Body of pancreas (tissue), 4 donors: ENCODE data around the gene DSE. TPM values are rescaled to one million over a fixed set of nuclear protein-coding genes. Genes with fewer than 3 reads are reported as not detected.

Source experiments
- ATAC-seq: fragments of 150-250 bp; one replicate; pipeline ENCODE4 v1.9.1; 2016
- DNase-seq, 4 donors: peaks; one replicate each; pipeline ENCODE4 v3.0.0-alpha.2; 2019
- H3K27ac ChIP-seq, 4 donors: fragments of 200-600 bp; sonication (generic); 1 replicate in 3 of 4; 2 replicates in 1 of 4; pipeline versions ENCODE4 v1.5.1 to v1.6.1; 2016 to 2019; ENCODE audit warnings: mild to moderate bottlenecking in 1 of 4, mixed read lengths in 1 of 4, moderate library complexity in 1 of 4
- H3K27me3 ChIP-seq, 2 donors: fragments of 200-600 bp; sonication (generic); one replicate each; pipeline ENCODE4 v1.6.0; 2016; ENCODE audit warnings: mild to moderate bottlenecking in 1 of 2
- H3K36me3 ChIP-seq, 2 donors: fragments of 200-600 bp; sonication (generic); replicated peaks in 1 of 2; 2 replicates each; pipeline ENCODE4 v1.5.1; 2016; ENCODE audit warnings: low read depth in 2 of 2; ENCODE audit not compliant: insufficient read depth in 1 of 2
- H3K4me1 ChIP-seq: fragments of 200-600 bp; sonication (generic); one replicate; pipeline ENCODE4 v1.6.0; 2016
- H3K4me3 ChIP-seq, 2 donors: fragments of 200-600 bp; sonication (generic); 1 replicate in 1 of 2; 2 replicates in 1 of 2; pipeline ENCODE4 v1.5.1; 2016 to 2019
- H3K9me3 ChIP-seq, 3 donors: fragments of 200-600 bp; sonication (generic); 1 replicate in 2 of 3; 2 replicates in 1 of 3; pipeline ENCODE4 v1.5.1; 2016
- POLR2A ChIP-seq, 3 donors: fragments of 450-650 bp; IDR thresholded peaks; one replicate each; pipeline ENCODE4 v1.6.1; 2016; ENCODE audit warnings: antibody characterized with exemption in 3 of 3, mild to moderate bottlenecking in 2 of 3
- WGBS, 2 donors: methylation state at CpG; one replicate each; pipeline ENCODE4 v1.1.5; 2017; 5-methylcytosine and 5-hydroxymethylcytosine counted together
- intact Hi-C: fragments of 100-400 bp; cut with DNase I; formaldehyde crosslinking; loops from one replicate; pipeline ENCODE4 v1.15.1; 2023
- total RNA-seq, 2 donors: library from RNA; depleted of rRNA; stranded (reverse); fragments of >200 nt; gene quantifications; one replicate each; pipeline ENCODE4 v1.1.0, GENCODE V29; 2016
- TF ChIP-seq, protein P1 (sequence below), 7 experiments: fragments of 450-650 bp in 4 of 7; fragments of 200-600 bp in 3 of 7; sonication (generic) in 3 of 7; IDR thresholded peaks; one replicate each; pipeline ENCODE4 v1.5.1; 2016 to 2019; ENCODE audit warnings: antibody characterized with exemption in 7 of 7

DSE gene
- total RNA-seq, 2 donors from 2014 or later: 8.6 to 14.0 TPM

DNA sequence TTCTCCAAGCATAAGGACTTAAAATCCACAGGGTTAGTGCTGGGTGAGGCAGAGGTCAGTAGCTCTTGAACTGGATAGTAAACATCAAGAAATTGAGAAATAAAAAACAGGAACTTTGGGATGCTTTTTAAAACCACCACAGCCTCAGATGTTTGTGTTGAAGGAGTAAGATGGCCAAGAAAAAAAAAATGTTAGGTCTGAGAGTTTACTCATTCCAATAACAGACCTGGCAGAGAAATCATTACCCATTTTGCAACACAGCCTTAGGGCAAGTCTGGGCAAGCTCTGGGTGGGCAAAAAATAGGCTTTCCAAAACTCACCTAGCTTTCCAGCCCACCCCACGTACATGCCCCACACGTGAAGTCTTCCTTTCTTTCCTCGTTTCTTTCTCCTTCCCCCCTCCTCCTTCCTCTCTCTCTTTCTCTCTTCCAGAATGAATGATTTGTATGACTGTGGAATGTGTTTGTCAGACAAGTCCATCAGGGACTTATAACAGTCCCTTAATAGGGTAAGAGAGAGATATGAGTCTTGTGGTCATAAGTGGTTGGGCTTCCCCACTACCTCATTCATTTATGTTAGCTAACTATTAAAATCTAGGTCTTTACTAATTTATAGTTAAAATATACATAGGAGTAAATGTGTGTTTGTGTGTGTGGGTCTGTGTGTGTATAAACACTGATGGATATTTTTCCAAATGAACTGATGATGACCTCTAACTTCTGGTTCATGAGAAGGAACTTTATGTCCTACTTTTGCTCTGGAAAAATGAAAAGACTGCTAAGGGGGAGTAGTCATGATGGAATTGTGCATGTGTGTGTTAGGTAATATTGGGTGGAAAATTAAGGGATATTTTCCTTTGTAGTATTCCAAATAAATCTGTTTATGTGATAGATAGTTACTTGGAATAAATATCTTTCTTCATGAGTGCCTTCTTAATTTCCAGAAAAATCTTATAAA is 18.0 kb upstream of the DSE start:
- H3K36me3 ChIP-seq: no peaks in the 10 kb centered on the region
- H3K4me1 ChIP-seq: no peaks in the 10 kb centered on the region
- intact Hi-C loops: no loop called here
- H3K9me3 ChIP-seq: no peaks in the 10 kb centered on the region
- no peaks in the 10 kb centered on the region for H3K27me3 ChIP-seq
- no peak for ATAC-seq
- no peak overlapping the region for H3K27ac ChIP-seq
- H3K4me3 ChIP-seq: no peak overlapping the region
- no peak for TF ChIP-seq POLR2A (IDR thresholded peaks at IDR 0.05)
- TF ChIP-seq, protein P1, sequence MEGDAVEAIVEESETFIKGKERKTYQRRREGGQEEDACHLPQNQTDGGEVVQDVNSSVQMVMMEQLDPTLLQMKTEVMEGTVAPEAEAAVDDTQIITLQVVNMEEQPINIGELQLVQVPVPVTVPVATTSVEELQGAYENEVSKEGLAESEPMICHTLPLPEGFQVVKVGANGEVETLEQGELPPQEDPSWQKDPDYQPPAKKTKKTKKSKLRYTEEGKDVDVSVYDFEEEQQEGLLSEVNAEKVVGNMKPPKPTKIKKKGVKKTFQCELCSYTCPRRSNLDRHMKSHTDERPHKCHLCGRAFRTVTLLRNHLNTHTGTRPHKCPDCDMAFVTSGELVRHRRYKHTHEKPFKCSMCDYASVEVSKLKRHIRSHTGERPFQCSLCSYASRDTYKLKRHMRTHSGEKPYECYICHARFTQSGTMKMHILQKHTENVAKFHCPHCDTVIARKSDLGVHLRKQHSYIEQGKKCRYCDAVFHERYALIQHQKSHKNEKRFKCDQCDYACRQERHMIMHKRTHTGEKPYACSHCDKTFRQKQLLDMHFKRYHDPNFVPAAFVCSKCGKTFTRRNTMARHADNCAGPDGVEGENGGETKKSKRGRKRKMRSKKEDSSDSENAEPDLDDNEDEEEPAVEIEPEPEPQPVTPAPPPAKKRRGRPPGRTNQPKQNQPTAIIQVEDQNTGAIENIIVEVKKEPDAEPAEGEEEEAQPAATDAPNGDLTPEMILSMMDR (IDR thresholded peaks at IDR 0.05): no peak
- 68 to 77% methylated on average over 3 of the region's 3 CpGs for WGBS, 2 donors
- peak in 1 of 4 donors; percentile 14 for DNase-seq

DNA sequence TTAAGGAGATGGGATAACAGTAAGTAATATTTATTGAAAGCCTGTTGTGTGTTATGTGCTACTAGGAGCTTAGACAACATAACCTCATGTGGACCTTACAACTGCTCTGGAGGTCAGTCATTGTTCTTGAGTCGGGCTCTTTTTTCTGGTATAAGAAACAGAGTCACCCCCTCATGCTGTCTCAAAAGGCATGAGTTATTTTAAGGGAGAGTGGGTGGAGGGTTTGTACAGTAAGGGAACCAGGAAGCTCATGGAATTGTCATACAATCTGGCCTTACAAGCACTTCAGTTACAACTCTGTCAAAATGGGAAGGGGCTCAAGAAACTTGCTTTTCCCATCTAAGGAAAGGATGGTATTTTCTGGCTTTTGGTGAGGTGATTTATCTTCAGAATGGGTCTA is 16.5 kb upstream of the DSE start:
- no peak for DNase-seq
- no peak overlapping the region for H3K4me3 ChIP-seq
- H3K4me1 ChIP-seq: no peaks in the 10 kb centered on the region
- ATAC-seq: no peak
- no peaks in the 10 kb centered on the region for H3K9me3 ChIP-seq
- H3K27ac ChIP-seq: no peak overlapping the region
- intact Hi-C loops: no loop called here
- no peak for TF ChIP-seq POLR2A (IDR thresholded peaks at IDR 0.05)
- TF ChIP-seq, protein P1 (IDR thresholded peaks at IDR 0.05): no peak
- H3K27me3 ChIP-seq: no peaks in the 10 kb centered on the region
- 89 to 96% methylated on average over 1 of the region's 1 CpG for WGBS, 2 donors
- H3K36me3 ChIP-seq: no peaks in the 10 kb centered on the region

DNA sequence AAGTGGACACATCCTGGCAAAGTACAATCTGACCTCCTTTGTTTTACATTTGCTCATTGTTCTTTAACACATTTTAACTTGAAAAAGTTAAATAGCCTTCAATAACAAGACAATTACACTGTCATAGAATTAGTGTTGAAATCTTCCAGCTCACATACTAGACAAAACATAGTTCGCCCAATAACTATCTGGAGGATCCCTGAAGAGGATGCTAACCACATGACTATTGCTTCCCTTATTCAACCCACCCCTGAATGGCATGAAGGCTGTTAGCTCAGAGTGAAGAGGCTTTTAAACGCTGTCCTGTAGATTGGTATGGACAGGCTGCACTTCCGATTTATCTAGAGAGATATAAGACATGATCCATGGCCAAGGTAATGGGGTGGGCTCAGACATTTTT is 15.0 kb upstream of the DSE start:
- Histone ChIP-seq H3K27me3 (no peaks in the 10 kb centered on the region), H3K36me3 (no peaks in the 10 kb centered on the region), H3K27ac (no peak overlapping the region), H3K4me3 (no peak overlapping the region), H3K9me3 (no peaks in the 10 kb centered on the region), H3K4me1 (no peaks in the 10 kb centered on the region)
- TF ChIP-seq, protein P1 (IDR thresholded peaks at IDR 0.05): no peak
- no peak for TF ChIP-seq POLR2A (IDR thresholded peaks at IDR 0.05)
- no peak for DNase-seq
- intact Hi-C loops: no loop called here
- ATAC-seq: no peak
- 85 to 91% methylated on average over 3 of the region's 3 CpGs for WGBS, 2 donors

DNA sequence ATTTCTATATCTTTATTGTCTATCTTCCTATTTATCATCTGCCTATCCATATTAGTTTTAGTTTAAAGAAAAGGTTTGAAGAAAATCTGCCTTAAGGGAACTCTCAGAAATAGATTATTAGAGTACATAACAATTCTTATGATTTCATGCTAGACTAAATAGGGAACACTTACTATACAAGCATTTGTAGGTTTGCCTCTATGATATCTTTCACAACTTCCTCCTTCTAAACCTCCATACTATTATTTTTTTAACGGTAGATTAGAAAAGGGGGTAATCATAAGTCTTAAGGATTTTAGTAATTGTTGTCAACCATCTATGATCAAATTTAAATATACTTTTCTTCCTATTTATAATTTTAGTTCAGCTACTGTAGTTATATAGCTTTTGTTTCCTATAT is 11.6 kb upstream of the DSE start:
- no peak for ATAC-seq
- 84 to 91% methylated on average over 1 of the region's 1 CpG for WGBS, 2 donors
- intact Hi-C loops: no loop called here
- H3K4me1 ChIP-seq: no peaks in the 10 kb centered on the region
- H3K27ac ChIP-seq: no peak overlapping the region
- DNase-seq: no peak
- TF ChIP-seq, protein P1 (IDR thresholded peaks at IDR 0.05): no peak
- TF ChIP-seq POLR2A (IDR thresholded peaks at IDR 0.05): no peak
- no peaks in the 10 kb centered on the region for H3K9me3 ChIP-seq
- H3K27me3 ChIP-seq: no peaks in the 10 kb centered on the region
- no peaks in the 10 kb centered on the region for H3K36me3 ChIP-seq
- H3K4me3 ChIP-seq: no peak overlapping the region

DNA sequence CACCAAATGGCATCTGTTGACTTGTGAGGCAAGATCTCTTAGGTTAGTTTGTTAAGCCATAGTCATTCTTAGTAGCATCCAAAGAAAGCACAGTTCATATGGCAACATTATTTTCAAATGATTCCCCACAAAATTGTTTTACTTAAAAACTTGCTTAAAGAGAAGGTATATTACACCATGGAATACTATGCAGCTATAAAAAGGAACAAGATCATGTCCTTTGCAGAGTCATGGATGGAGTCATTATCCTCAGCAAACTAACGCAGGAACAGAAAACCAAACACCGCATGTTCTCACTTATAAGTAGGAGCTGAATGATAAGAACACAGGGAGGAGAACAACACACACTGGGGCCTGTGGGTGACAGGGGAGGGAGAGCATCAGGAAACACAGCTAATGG is 10.9 kb upstream of the DSE start:
- Histone ChIP-seq H3K4me1 (no peaks in the 10 kb centered on the region), H3K36me3 (no peaks in the 10 kb centered on the region), H3K9me3 (no peaks in the 10 kb centered on the region), H3K27me3 (no peaks in the 10 kb centered on the region), H3K27ac (no peak overlapping the region), H3K4me3 (no peak overlapping the region)
- no peak for ATAC-seq
- DNase-seq: no peak
- intact Hi-C loops: no loop called here
- 96 to 100% methylated on average over 2 of the region's 2 CpGs for WGBS, 2 donors
- TF ChIP-seq POLR2A (IDR thresholded peaks at IDR 0.05): no peak
- TF ChIP-seq, protein P1 (IDR thresholded peaks at IDR 0.05): no peak
